K562 (cell line): ENCODE data around the gene SYNGR3. TPM values are rescaled to one million over a fixed set of nuclear protein-coding genes. Genes with fewer than 3 reads are reported as not detected.
A peak's percentile ranks its signal among the peaks of the same experiment; 100 is the strongest.

Experiments used
- EWSR1 ChIP-seq: fragments of 450-650 bp; IDR thresholded peaks from 2 replicates; pipeline ENCODE4 v1.6.1; 2018; ENCODE audit warnings: borderline replicate concordance, mild to moderate bottlenecking, low read depth, moderate library complexity; ENCODE audit not compliant: partially characterized antibody
- FOXJ3 ChIP-seq: sonication (generic); formaldehyde crosslinking; IDR thresholded peaks from 2 replicates; pipeline ENCODE4 v1.4.0; 2020; ENCODE audit warnings: mild to moderate bottlenecking, missing genetic modification reagents
- NFIX ChIP-seq: fragments of 250-450 bp; sonication (Bioruptor Pico); IDR thresholded peaks from 2 replicates; pipeline ENCODE4 v1.4.0; 2020; ENCODE audit warnings: low read depth, mild to moderate bottlenecking, moderate library complexity
- RBM39 ChIP-seq: fragments of 200-400 bp; formaldehyde crosslinking; optimal IDR thresholded peaks from 2 replicates; pipeline ENCODE3; 2018; ENCODE audit warnings: low read depth, low read length
- SNIP1 ChIP-seq: fragments of 450-650 bp; IDR thresholded peaks from 2 replicates; pipeline ENCODE4 v1.7.1; 2017; ENCODE audit warnings: low read depth, mild to moderate bottlenecking
- TAL1 ChIP-seq: fragments of 450-650 bp; IDR thresholded peaks from 2 replicates; pipeline ENCODE4 v1.6.1; 2016; ENCODE audit warnings: mild to moderate bottlenecking
- TBL1XR1 ChIP-seq, 2 experiments: IDR thresholded peaks; 2 replicates each; pipeline ENCODE4 v1.6.1; 2012; ENCODE audit warnings: improper control_type of control experiment in 2 of 2, low read length in 2 of 2, mild to moderate bottlenecking in 1 of 2
- TEAD4 ChIP-seq, 2 experiments: sonication (generic) in 1 of 2; formaldehyde crosslinking in 1 of 2; IDR thresholded peaks; 2 replicates each; pipeline versions ENCODE4 v1.6.1 to v1.8.0; 2012 to 2022; ENCODE audit warnings: borderline replicate concordance in 1 of 2, inconsistent platforms in 1 of 2, low read length in 1 of 2, mild to moderate bottlenecking in 1 of 2, missing genetic modification reagents in 1 of 2
- XRCC4 ChIP-seq: IDR thresholded peaks from one replicate; pipeline ENCODE4 v1.6.1; 2011; ENCODE audit not compliant: insufficient read depth, insufficient read length; ENCODE audit errors: extremely low read depth
- ZKSCAN3 ChIP-seq: fragments of 250-450 bp; sonication (Bioruptor Pico); IDR thresholded peaks from 2 replicates; pipeline ENCODE4 v1.4.0; 2020
- ZNF444 ChIP-seq: fragments of 250-450 bp; sonication (Bioruptor Pico); IDR thresholded peaks from 2 replicates; pipeline ENCODE4 v1.4.0; 2020; ENCODE audit warnings: mild to moderate bottlenecking, moderate library complexity
- polyA plus RNA-seq, 8 experiments: library from polyadenylated mRNA; depleted of rRNA in 4 of 8; stranded (reverse) in 5 of 8; unstranded in 3 of 8; fragments of >200 nt; fragmentation: Nextera tagmentation in 2 of 8; fragmentation: Illumina TruSeq in 1 of 8; extraction: Ambion mirVana in 2 of 8; extraction: Trizol in 1 of 8; gene quantifications; 2 replicates each; pipeline versions ENCODE4 v1.2.1 to v1.2.3, GENCODE V29; 2011 to 2014; ENCODE audit warnings: inconsistent platforms in 1 of 8, missing spikeins in 1 of 8
- total RNA-seq, 7 experiments: library from RNA; depleted of rRNA in 6 of 7; stranded (reverse); fragments of >200 nt in 6 of 7; fragmentation: Illumina TruSeq in 2 of 7; extraction: Trizol in 2 of 7; gene quantifications; 2 replicates each; pipeline versions ENCODE4 v1.2.1 to v1.2.3, GENCODE V29; 2011 to 2021; ENCODE audit warnings: low replicate concordance in 1 of 7
- TF ChIP-seq, protein P1 (sequence below): fragments of 150-350 bp; IDR thresholded peaks from 2 replicates; pipeline ENCODE4 v1.6.1; 2014; ENCODE audit warnings: low read depth, mild to moderate bottlenecking, low read length, borderline replicate concordance
- TF ChIP-seq, protein P2 (sequence below): sonication (generic); formaldehyde crosslinking; IDR thresholded peaks from 2 replicates; pipeline ENCODE4 v1.8.0; 2022; ENCODE audit warnings: mild to moderate bottlenecking, missing genetic modification reagents, borderline replicate concordance
- TF ChIP-seq, protein P3 (sequence below): sonication (generic); formaldehyde crosslinking; IDR thresholded peaks from 2 replicates; pipeline ENCODE4 v1.8.0; 2023; ENCODE audit warnings: mild to moderate bottlenecking, missing genetic modification reagents
- TF ChIP-seq, protein P4 (sequence below), 2 experiments: fragments of 450-650 bp in 1 of 2; IDR thresholded peaks; 2 replicates each; pipeline ENCODE4 v1.6.1; 2011 to 2017; ENCODE audit warnings: low read depth in 2 of 2, antibody characterized with exemption in 1 of 2, borderline replicate concordance in 1 of 2, low read length in 1 of 2, mild to moderate bottlenecking in 1 of 2, mixed read lengths in 1 of 2; ENCODE audit not compliant: control insufficient read depth in 1 of 2
- TF ChIP-seq, protein P5 (sequence below): sonication (generic); formaldehyde crosslinking; IDR thresholded peaks from 2 replicates; pipeline ENCODE4 v1.8.0; 2022; ENCODE audit warnings: mild to moderate bottlenecking, missing genetic modification reagents

The SYNGR3 gene
- total and polyA plus RNA-seq, 9 of the 15 experiments (the other 6 are each of a cell fraction or from before 2014, with no cell fraction given) = 3.7 to 69.2 (median 36.3) TPM

DNA sequence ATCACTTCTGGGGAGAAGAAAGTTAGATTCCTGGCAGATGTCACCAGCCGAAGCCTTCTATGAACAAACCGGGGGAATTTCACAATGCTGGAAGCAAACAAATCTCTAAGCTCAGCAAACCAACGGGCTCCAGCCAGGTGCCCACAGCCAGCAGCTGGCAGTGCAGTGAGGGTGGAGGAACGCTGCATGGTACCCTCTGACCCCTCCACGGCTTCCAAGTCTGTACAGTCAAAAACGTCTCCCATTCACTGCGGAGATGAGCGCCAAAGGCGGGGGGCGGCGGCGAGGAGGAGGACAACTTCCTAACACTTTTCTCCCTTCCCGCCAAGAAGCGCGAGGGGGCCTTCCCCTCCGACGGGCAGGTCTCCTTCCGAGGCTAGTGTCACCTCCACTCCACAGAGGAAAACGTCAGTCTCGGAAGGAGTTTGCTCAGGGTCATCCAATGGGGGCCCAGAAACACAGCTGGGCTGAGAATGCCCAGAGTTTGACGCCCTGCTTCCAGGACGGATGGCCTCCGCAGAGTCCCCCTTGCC is 18.9 kb downstream of the SYNGR3 start (continued):
- 0 out of 2 replicates have a peak, but pooled peaks have one; percentile 31 for TF ChIP-seq TEAD4 (IDR thresholded peaks at IDR 0.05; ENCODE audit: low read length)
- TF ChIP-seq TEAD4 (CRISPR knock-in tag; IDR thresholded peaks at IDR 0.05; ENCODE audit: borderline replicate concordance) = no peak
- TF ChIP-seq ZKSCAN3 (CRISPR knock-in tag) = no peak
- no peak for TF ChIP-seq RBM39
- TF ChIP-seq, protein P1, sequence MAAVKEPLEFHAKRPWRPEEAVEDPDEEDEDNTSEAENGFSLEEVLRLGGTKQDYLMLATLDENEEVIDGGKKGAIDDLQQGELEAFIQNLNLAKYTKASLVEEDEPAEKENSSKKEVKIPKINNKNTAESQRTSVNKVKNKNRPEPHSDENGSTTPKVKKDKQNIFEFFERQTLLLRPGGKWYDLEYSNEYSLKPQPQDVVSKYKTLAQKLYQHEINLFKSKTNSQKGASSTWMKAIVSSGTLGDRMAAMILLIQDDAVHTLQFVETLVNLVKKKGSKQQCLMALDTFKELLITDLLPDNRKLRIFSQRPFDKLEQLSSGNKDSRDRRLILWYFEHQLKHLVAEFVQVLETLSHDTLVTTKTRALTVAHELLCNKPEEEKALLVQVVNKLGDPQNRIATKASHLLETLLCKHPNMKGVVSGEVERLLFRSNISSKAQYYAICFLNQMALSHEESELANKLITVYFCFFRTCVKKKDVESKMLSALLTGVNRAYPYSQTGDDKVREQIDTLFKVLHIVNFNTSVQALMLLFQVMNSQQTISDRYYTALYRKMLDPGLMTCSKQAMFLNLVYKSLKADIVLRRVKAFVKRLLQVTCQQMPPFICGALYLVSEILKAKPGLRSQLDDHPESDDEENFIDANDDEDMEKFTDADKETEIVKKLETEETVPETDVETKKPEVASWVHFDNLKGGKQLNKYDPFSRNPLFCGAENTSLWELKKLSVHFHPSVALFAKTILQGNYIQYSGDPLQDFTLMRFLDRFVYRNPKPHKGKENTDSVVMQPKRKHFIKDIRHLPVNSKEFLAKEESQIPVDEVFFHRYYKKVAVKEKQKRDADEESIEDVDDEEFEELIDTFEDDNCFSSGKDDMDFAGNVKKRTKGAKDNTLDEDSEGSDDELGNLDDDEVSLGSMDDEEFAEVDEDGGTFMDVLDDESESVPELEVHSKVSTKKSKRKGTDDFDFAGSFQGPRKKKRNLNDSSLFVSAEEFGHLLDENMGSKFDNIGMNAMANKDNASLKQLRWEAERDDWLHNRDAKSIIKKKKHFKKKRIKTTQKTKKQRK = no peak
- TF ChIP-seq ZNF444 (CRISPR knock-in tag) = no peak
- no peak for TF ChIP-seq SNIP1
- TF ChIP-seq, protein P2, sequence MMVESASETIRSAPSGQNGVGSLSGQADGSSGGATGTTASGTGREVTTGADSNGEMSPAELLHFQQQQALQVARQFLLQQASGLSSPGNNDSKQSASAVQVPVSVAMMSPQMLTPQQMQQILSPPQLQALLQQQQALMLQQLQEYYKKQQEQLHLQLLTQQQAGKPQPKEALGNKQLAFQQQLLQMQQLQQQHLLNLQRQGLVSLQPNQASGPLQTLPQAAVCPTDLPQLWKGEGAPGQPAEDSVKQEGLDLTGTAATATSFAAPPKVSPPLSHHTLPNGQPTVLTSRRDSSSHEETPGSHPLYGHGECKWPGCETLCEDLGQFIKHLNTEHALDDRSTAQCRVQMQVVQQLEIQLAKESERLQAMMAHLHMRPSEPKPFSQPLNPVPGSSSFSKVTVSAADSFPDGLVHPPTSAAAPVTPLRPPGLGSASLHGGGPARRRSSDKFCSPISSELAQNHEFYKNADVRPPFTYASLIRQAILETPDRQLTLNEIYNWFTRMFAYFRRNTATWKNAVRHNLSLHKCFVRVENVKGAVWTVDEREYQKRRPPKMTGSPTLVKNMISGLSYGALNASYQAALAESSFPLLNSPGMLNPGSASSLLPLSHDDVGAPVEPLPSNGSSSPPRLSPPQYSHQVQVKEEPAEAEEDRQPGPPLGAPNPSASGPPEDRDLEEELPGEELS = 0 out of 2 replicates have a peak, but pooled peaks have one; percentile 56
- TF ChIP-seq TBL1XR1 (IDR thresholded peaks at IDR 0.05; ENCODE audit: low read length in 2 of 2) = no peak
- no peak for TF ChIP-seq XRCC4
- TF ChIP-seq, protein P3, sequence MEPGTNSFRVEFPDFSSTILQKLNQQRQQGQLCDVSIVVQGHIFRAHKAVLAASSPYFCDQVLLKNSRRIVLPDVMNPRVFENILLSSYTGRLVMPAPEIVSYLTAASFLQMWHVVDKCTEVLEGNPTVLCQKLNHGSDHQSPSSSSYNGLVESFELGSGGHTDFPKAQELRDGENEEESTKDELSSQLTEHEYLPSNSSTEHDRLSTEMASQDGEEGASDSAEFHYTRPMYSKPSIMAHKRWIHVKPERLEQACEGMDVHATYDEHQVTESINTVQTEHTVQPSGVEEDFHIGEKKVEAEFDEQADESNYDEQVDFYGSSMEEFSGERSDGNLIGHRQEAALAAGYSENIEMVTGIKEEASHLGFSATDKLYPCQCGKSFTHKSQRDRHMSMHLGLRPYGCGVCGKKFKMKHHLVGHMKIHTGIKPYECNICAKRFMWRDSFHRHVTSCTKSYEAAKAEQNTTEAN (CRISPR knock-in tag) = peak; percentile 73; the same call in 1 of the 2 replicates
- TF ChIP-seq TAL1 = no peak
- TF ChIP-seq, protein P4, sequence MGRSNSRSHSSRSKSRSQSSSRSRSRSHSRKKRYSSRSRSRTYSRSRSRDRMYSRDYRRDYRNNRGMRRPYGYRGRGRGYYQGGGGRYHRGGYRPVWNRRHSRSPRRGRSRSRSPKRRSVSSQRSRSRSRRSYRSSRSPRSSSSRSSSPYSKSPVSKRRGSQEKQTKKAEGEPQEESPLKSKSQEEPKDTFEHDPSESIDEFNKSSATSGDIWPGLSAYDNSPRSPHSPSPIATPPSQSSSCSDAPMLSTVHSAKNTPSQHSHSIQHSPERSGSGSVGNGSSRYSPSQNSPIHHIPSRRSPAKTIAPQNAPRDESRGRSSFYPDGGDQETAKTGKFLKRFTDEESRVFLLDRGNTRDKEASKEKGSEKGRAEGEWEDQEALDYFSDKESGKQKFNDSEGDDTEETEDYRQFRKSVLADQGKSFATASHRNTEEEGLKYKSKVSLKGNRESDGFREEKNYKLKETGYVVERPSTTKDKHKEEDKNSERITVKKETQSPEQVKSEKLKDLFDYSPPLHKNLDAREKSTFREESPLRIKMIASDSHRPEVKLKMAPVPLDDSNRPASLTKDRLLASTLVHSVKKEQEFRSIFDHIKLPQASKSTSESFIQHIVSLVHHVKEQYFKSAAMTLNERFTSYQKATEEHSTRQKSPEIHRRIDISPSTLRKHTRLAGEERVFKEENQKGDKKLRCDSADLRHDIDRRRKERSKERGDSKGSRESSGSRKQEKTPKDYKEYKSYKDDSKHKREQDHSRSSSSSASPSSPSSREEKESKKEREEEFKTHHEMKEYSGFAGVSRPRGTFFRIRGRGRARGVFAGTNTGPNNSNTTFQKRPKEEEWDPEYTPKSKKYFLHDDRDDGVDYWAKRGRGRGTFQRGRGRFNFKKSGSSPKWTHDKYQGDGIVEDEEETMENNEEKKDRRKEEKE (IDR thresholded peaks at IDR 0.05; ENCODE audit: borderline replicate concordance in 1 of 2, control insufficient read depth in 1 of 2, low read depth in 2 of 2, low read length in 1 of 2) = no peak
- TF ChIP-seq, protein P5, sequence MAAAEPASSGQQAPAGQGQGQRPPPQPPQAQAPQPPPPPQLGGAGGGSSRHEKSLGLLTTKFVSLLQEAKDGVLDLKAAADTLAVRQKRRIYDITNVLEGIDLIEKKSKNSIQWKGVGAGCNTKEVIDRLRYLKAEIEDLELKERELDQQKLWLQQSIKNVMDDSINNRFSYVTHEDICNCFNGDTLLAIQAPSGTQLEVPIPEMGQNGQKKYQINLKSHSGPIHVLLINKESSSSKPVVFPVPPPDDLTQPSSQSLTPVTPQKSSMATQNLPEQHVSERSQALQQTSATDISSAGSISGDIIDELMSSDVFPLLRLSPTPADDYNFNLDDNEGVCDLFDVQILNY (CRISPR knock-in tag) = no peak
- no peak for TF ChIP-seq FOXJ3
- no peak for TF ChIP-seq NFIX (CRISPR knock-in tag)
- no peak for TF ChIP-seq EWSR1
